NCI-H1436 (cell line): ENCODE measurements around the gene GUCY1A1.

Experiments
- DNase-seq: peaks from one replicate; lab custom pipeline; 2025; lab: John Stamatoyannopoulos, UW

The GUCY1A1 gene

DNA sequence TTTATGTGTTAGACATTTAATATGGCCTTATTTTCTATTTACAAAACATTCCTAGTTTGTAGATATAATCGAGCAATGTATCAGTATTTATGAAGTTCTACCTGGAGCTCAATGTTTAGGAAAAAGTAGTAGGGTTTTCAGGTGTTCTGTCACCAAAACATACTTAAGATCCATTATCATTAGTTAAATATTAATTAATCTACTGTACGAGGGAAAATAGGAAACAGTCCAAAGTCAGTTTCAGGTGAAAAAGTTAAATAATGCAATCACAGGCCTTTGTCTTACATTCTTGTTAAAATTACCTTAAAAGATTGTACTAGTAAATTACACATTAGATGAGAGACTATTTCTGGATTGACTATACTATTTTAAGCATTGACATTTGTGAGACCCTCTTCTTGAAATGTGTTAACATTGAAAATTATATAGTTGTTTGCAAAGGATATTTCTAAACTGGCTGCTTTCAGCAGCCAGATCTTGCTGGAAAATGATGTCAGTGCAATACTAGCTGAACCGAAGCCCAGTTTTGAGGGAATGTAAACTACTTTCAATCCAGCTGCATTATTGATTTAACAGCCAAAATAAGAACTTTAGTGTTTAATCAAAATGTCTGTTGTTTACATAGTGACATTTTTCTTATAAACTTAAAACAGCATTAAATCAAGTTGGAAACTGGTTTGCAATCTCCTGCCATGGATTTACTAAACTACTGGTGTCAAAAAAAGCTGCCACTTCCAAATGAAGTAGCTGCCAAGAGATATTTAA is 111.5 kb downstream of the GUCY1A1 start:
- no peak for DNase-seq

DNA sequence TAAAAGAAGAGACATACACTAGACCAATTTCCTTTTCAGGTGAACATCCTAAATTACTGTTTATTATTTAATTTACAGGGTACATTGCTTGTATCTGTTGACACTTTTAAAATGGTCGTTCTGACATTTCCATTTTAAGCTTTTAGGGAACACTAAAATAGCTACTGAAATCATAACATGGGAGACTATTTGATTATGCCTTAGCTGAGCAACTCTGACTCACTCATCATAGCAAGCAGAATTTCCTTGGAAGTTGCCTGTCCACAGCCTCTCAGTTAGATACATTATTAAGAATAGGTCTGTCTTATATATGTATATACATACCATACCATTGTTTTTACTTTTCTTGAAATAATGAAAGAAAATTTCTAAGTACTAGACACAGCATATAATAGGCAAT is 114.1 kb downstream of the GUCY1A1 start:
- no peak for DNase-seq

DNA sequence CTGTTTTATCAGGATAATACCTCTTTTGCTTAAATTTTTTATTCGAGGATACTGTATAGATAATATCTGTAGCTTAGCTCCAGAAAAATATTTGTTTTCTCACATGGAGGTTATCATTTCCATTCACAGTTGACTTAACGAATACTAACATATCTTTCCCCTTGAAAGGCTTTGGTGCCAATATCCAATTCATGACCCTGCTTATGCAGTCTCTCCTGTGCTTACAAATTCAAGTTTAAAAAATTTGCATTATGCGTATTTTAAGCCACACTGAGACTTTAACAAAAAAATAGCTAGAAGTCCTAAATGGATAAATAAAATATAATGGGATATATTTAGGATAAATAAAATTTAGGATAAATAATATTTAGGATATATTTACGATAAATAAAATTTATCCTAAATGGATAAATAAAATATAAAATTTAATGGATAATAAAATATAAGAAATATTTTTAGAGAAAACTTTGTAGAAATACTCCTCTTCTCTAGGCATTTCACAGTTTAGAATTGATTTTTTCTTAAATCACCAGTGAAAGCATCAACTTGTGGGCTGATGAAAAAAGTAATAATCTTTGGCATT is 114.7 kb downstream of the GUCY1A1 start:
- no peak for DNase-seq
